Hepatocyte (in vitro differentiated cells): ENCODE measurements around the gene RND3. TPM values are rescaled to one million over a fixed set of nuclear protein-coding genes. Genes with fewer than 3 reads are reported as not detected.
A peak's percentile ranks its signal among the peaks of the same experiment; 100 is the strongest.

Experiments used
- DNase-seq: peaks from one replicate; pipeline ENCODE4 v3.0.0-alpha.2; 2016; ENCODE audit warnings: low spot score
- H2AFZ ChIP-seq: fragments of 200-600 bp; sonication (generic); 2 replicates; pipeline ENCODE4 v1.6.0; 2016; ENCODE audit warnings: antibody characterized with exemption, mild to moderate bottlenecking
- H3K27ac ChIP-seq: fragments of 200-600 bp; sonication (generic); 2 replicates; pipeline ENCODE4 v1.5.1; 2016; ENCODE audit warnings: mild to moderate bottlenecking
- H3K27me3 ChIP-seq: fragments of 200-600 bp; sonication (generic); 2 replicates; pipeline ENCODE4 v1.6.1; 2016
- H3K36me3 ChIP-seq: fragments of 200-600 bp; sonication (generic); replicated peaks from 2 replicates; pipeline ENCODE4 v1.5.1; 2016; ENCODE audit warnings: low read depth; ENCODE audit not compliant: insufficient read depth
- H3K4me1 ChIP-seq: fragments of 200-600 bp; sonication (generic); 2 replicates; pipeline ENCODE4 v1.5.1; 2016; ENCODE audit warnings: mild to moderate bottlenecking, moderate library complexity; ENCODE audit not compliant: insufficient read depth
- H3K4me2 ChIP-seq: fragments of 200-600 bp; sonication (generic); 2 replicates; pipeline ENCODE4 v1.6.0; 2016
- H3K4me3 ChIP-seq: fragments of 200-600 bp; sonication (generic); 2 replicates; pipeline ENCODE4 v1.5.1; 2016; ENCODE audit warnings: mild to moderate bottlenecking
- H3K79me2 ChIP-seq: fragments of 200-600 bp; sonication (generic); 2 replicates; pipeline ENCODE4 v1.6.0; 2017; ENCODE audit warnings: mild to moderate bottlenecking
- H3K9me2 ChIP-seq: fragments of 200-600 bp; sonication (generic); replicated peaks from 2 replicates; pipeline ENCODE4 v1.6.0; 2017; ENCODE audit warnings: mild to moderate bottlenecking; ENCODE audit not compliant: insufficient read depth
- H3K9me3 ChIP-seq: fragments of 200-600 bp; sonication (generic); 2 replicates; pipeline ENCODE4 v1.5.1; 2016; ENCODE audit warnings: low read depth, mild to moderate bottlenecking
- H4K20me1 ChIP-seq: fragments of 200-600 bp; sonication (generic); 2 replicates; pipeline ENCODE4 v1.6.0; 2016; ENCODE audit warnings: mild to moderate bottlenecking; ENCODE audit not compliant: insufficient read depth, poor library complexity, severe bottlenecking
- CTCF ChIP-seq: fragments of 200-600 bp; sonication (generic); IDR thresholded peaks from 2 replicates; pipeline ENCODE4 v1.5.1; 2016; ENCODE audit warnings: antibody characterized with exemption, mild to moderate bottlenecking; ENCODE audit not compliant: poor library complexity
- EZH2 ChIP-seq: fragments of 200-600 bp; sonication (generic); IDR thresholded peaks from 2 replicates; pipeline ENCODE4 v1.6.1; 2016; ENCODE audit warnings: antibody characterized with exemption, mild to moderate bottlenecking, borderline replicate concordance
- EZH2phosphoT487 ChIP-seq: fragments of 200-600 bp; sonication (generic); IDR thresholded peaks from one replicate; pipeline ENCODE4 v1.6.1; 2018; ENCODE audit warnings: antibody characterized with exemption, mild to moderate bottlenecking, low read depth, moderate library complexity; ENCODE audit not compliant: unreplicated experiment, severe bottlenecking
- WGBS: methylation state at CpG from one replicate; pipeline ENCODE4 v1.1.6; 2016; ENCODE audit warnings: low lambda C conversion rate; ENCODE audit errors: missing lambda C conversion rate; 5-methylcytosine and 5-hydroxymethylcytosine counted together
- polyA plus RNA-seq: library from polyadenylated mRNA; unstranded; fragments of >200 nt; fragmentation: Nextera tagmentation; extraction: Ambion mirVana; gene quantifications from 2 replicates; pipeline ENCODE4 v1.2.1, GENCODE V29; 2016
- total RNA-seq: library from RNA; depleted of rRNA; stranded (reverse); fragments of >200 nt; gene quantifications from 2 replicates; pipeline ENCODE4 v1.2.3, GENCODE V29; 2014

RND3 gene
- 133 and 135 TPM in 2 replicates for total RNA-seq
- polyA plus RNA-seq: 110 and 118 TPM in 2 replicates

- Histone ChIP-seq H3K9me2 (no peaks in the 10 kb centered on the region), H3K27ac (peak within 1 kb of the TSS; percentile 99), H3K4me1 (peaks cover 15% of the 10 kb centered on the region), H4K20me1 (peaks cover 37% of the 10 kb centered on the region), H3K9me3 (no peaks in the 10 kb centered on the region), H3K27me3 (no peaks in the 10 kb centered on the region), H3K4me2 (peak within 1 kb of the TSS; percentile 88), H3K79me2 (peaks cover 46% of the 10 kb centered on the region), H2AFZ (peak within 1 kb of the TSS; percentile 10), H3K36me3 (no peaks in the 10 kb centered on the region), H3K4me3 (peak within 1 kb of the TSS; percentile 86)
- TF ChIP-seq EZH2phosphoT487 (no peak), EZH2 (no peak), CTCF (peak; percentile 91)
- 13% methylated on average over 23 of the region's 24 CpGs for WGBS
- DNase-seq: peak; percentile 98
Measured at GRCh38 chr2:150487537-150488429, at the start of gene RND3. RND3 (minus strand) TSS chr2:150487667; CDS start chr2:150487417, 250 bp downstream.

GRCh38 chr2:150535176-150535575, 47.7 kb upstream of the RND3 start:
- TF ChIP-seq EZH2phosphoT487 (no peak), CTCF (no peak), EZH2 (no peak)
- Histone ChIP-seq H3K27me3 (no peaks in the 10 kb centered on the region), H4K20me1 (no peaks in the 10 kb centered on the region), H3K79me2 (no peaks in the 10 kb centered on the region), H3K9me2 (no peaks in the 10 kb centered on the region), H3K27ac (no peak overlapping the region), H3K9me3 (no peaks in the 10 kb centered on the region), H3K4me3 (no peak overlapping the region), H2AFZ (no peak overlapping the region), H3K4me1 (no peaks in the 10 kb centered on the region), H3K36me3 (no peaks in the 10 kb centered on the region), H3K4me2 (no peak overlapping the region)
- no peak for DNase-seq
- 94% methylated on average over 1 of the region's 1 CpG for WGBS

GRCh38 chr2:150532879-150533278, 45.4 kb upstream of the RND3 start:
- Histone ChIP-seq H3K9me3 (no peaks in the 10 kb centered on the region), H3K9me2 (no peaks in the 10 kb centered on the region), H3K4me1 (peaks cover 16% of the 10 kb centered on the region), H4K20me1 (no peaks in the 10 kb centered on the region), H3K4me2 (no peak overlapping the region), H3K36me3 (no peaks in the 10 kb centered on the region), H3K27ac (no peak overlapping the region), H2AFZ (no peak overlapping the region), H3K79me2 (no peaks in the 10 kb centered on the region), H3K4me3 (no peak overlapping the region), H3K27me3 (no peaks in the 10 kb centered on the region)
- 100% methylated on average over 1 of the region's 1 CpG for WGBS
- no peak for DNase-seq
- no peak for TF ChIP-seq CTCF
- no peak for TF ChIP-seq EZH2
- TF ChIP-seq EZH2phosphoT487: no peak
